ENCODE measurements around the gene CRAMP1.

CRAMP1 gene

GRCh38 chr16:1645914-1646525 is 33.9 kb downstream of the CRAMP1 start:
- no peaks in the 10 kb centered on the region for H3K27me3 ChIP-seq
- peaks cover 22% of the 10 kb centered on the region for H3K36me3 ChIP-seq
- TF ChIP-seq CTCF (IDR thresholded peaks at IDR 0.05; ENCODE audit: low read depth, low read length) = no peak
- no peak overlapping the region for H3K4me3 ChIP-seq (ENCODE audit: low read depth, low read length)
- no peaks in the 10 kb centered on the region for H3K9me3 ChIP-seq
- DNase-seq = no peak
- no peaks in the 10 kb centered on the region for H3K4me1 ChIP-seq

GRCh38 chr16:1647856-1648255 is 35.7 kb downstream of the CRAMP1 start:
- no peak for DNase-seq
- no peak overlapping the region for H3K4me3 ChIP-seq (ENCODE audit: low read depth, low read length)
- H3K4me1 ChIP-seq = no peaks in the 10 kb centered on the region
- peaks cover 9% of the 10 kb centered on the region for H3K36me3 ChIP-seq
- H3K9me3 ChIP-seq = no peaks in the 10 kb centered on the region
- TF ChIP-seq CTCF (IDR thresholded peaks at IDR 0.05; ENCODE audit: low read depth, low read length) = no peak
- H3K27me3 ChIP-seq = no peaks in the 10 kb centered on the region

- H3K9me3 ChIP-seq = no peaks in the 10 kb centered on the region
- no peak overlapping the region for H3K4me3 ChIP-seq (ENCODE audit: low read depth, low read length)
- peaks cover 10% of the 10 kb centered on the region for H3K36me3 ChIP-seq
- no peak for TF ChIP-seq CTCF (IDR thresholded peaks at IDR 0.05; ENCODE audit: low read depth, low read length)
- H3K4me1 ChIP-seq = no peaks in the 10 kb centered on the region
- no peaks in the 10 kb centered on the region for H3K27me3 ChIP-seq
- DNase-seq = no peak
Measured at GRCh38 chr16:1650131-1650530, 38.0 kb downstream of the CRAMP1 start.

GRCh38 chr16:1651094-1651973 is 39.2 kb downstream of the CRAMP1 start:
- Histone ChIP-seq H3K4me1 (no peaks in the 10 kb centered on the region), H3K9me3 (no peaks in the 10 kb centered on the region), H3K27me3 (no peaks in the 10 kb centered on the region), H3K4me3 (ENCODE audit: low read depth, low read length) (no peak overlapping the region), H3K36me3 (peaks cover 13% of the 10 kb centered on the region)
- no peak for TF ChIP-seq CTCF (IDR thresholded peaks at IDR 0.05; ENCODE audit: low read depth, low read length)
- DNase-seq = no peak

- no peaks in the 10 kb centered on the region for H3K27me3 ChIP-seq
- peaks cover 13% of the 10 kb centered on the region for H3K36me3 ChIP-seq
- H3K4me1 ChIP-seq = no peaks in the 10 kb centered on the region
- DNase-seq = no peak
- TF ChIP-seq CTCF (IDR thresholded peaks at IDR 0.05; ENCODE audit: low read depth, low read length) = no peak
- no peak overlapping the region for H3K4me3 ChIP-seq (ENCODE audit: low read depth, low read length)
- H3K9me3 ChIP-seq = no peaks in the 10 kb centered on the region
Measured at GRCh38 chr16:1651974-1652312, 39.8 kb downstream of the CRAMP1 start.

- no peak for TF ChIP-seq CTCF (IDR thresholded peaks at IDR 0.05; ENCODE audit: low read depth, low read length)
- no peaks in the 10 kb centered on the region for H3K27me3 ChIP-seq
- no peak overlapping the region for H3K4me3 ChIP-seq (ENCODE audit: low read depth, low read length)
- no peak for DNase-seq
- no peaks in the 10 kb centered on the region for H3K4me1 ChIP-seq
- H3K36me3 ChIP-seq = peaks cover 16% of the 10 kb centered on the region
- no peaks in the 10 kb centered on the region for H3K9me3 ChIP-seq
Measured at GRCh38 chr16:1653023-1653422, 40.9 kb downstream of the CRAMP1 start.

Data from BE2C (cell line).